ENCODE data around the gene WTAP. TPM values are rescaled to one million over a fixed set of nuclear protein-coding genes. Genes with fewer than 3 reads are reported as not detected.
A peak's percentile ranks its signal among the peaks of the same experiment; 100 is the strongest.

Gene WTAP
- total RNA-seq, 2 experiments from 2014 or later = 211 to 227 TPM

DNA sequence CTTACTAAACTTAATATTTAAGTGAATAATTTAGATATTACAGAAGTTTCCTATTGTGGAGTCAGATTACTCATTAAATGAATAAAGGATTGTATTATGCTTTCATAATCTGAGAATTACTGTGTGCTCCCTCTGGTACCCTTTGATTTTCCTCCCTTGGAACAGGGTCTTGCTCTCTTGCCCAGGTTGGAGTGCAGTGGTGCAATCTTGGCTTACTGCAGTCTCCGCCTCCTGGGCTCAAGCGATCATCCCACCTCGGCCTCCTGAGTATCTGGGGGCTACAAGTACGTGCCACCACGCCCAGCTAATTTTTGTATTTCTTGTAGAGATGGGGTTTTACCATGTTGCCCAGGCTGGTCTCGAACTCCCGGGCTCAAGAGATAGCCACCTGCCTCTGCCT is 9.6 kb downstream of the WTAP start:
- CTCF ChIA-PET = no interaction called here
- peaks cover 78% of the 10 kb centered on the region for H3K4me1 Mint-ChIP-seq (ENCODE audit: low read depth)
- Histone ChIP-seq H3K4me1 (ENCODE audit: insufficient read depth, low read length) (peaks cover 31% of the 10 kb centered on the region), H3K9me3 (ENCODE audit: control insufficient read depth in 1 of 2, insufficient read depth in 1 of 2, low read length in 2 of 2) (no peaks in the 10 kb centered on the region), H3K27me3 (ENCODE audit: control insufficient read depth in 1 of 2, insufficient read depth in 2 of 2, low read length in 2 of 2) (no peaks in the 10 kb centered on the region), H3K4me3 (ENCODE audit: low read length) (no peak overlapping the region), H3K27ac (ENCODE audit: low read depth in 1 of 2, low read length in 2 of 2) (no peak overlapping the region), H3K36me3 (ENCODE audit: insufficient read depth, low read length) (peaks cover 58% of the 10 kb centered on the region)
- POLR2A ChIA-PET = interaction anchor here (0.9 to 3.3 kb wide), 4 partner anchors 7 to 25 kb away, joined by 3 to 20 read pairs (median 4); partner anchors contain the start of genes ACAT2 and WTAP
- H3K9me3 Mint-ChIP-seq = no peaks in the 10 kb centered on the region
- no peak for TF ChIP-seq CTCF (IDR thresholded peaks at IDR 0.05)
- H3K27ac Mint-ChIP-seq = no peak overlapping the region
- peaks cover 56% of the 10 kb centered on the region for H3K36me3 Mint-ChIP-seq (ENCODE audit: low read depth)
- no peaks in the 10 kb centered on the region for H3K27me3 Mint-ChIP-seq
- DNase-seq = no peak
- intact Hi-C loops (cut with DNase I, micrococcal nuclease) = loop anchor here in 1 of 2 experiments (2.0 kb wide), 1 partner anchor 20 kb away; no protein-coding TSS in a partner anchor
- no peak for ATAC-seq (ENCODE audit: poor library complexity)
- no peak overlapping the region for H3K4me3 Mint-ChIP-seq

DNA sequence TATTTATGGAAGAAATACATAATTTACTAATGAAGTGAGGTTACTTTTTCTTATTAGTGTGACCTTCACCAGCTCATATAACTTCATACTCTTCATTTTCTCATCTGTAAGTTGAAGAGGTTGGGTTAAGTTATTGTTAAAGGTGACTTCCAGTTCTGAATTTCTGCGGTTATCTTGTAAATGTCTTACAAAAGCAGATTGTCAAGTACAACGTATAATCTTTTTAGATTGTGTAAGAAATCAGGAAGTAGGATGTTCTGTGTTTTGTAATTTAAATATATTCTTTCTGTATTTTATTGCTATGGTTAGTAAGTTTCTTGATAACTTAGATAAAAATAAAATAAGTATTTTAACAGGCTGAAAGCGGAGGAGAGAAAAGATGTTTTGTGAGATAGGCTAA is 12.0 kb downstream of the WTAP start:
- ChIA-PET POLR2A (interaction anchor here (0.7 to 3.3 kb wide), 3 partner anchors 10 to 19 kb away, joined by 3 to 20 read pairs (median 4); partner anchors contain the start of gene WTAP), CTCF (no interaction called here)
- ATAC-seq (ENCODE audit: poor library complexity) = no peak
- Mint-ChIP-seq H3K4me3 (no peak overlapping the region), H3K4me1 (ENCODE audit: low read depth) (peaks cover 64% of the 10 kb centered on the region), H3K36me3 (ENCODE audit: low read depth) (peaks cover 72% of the 10 kb centered on the region), H3K27ac (no peak overlapping the region), H3K9me3 (no peaks in the 10 kb centered on the region), H3K27me3 (no peaks in the 10 kb centered on the region)
- H3K27ac ChIP-seq (ENCODE audit: low read depth in 1 of 2, low read length in 2 of 2) = no peak overlapping the region
- TF ChIP-seq CTCF (IDR thresholded peaks at IDR 0.05) = no peak
- peaks cover 77% of the 10 kb centered on the region for H3K36me3 ChIP-seq (ENCODE audit: insufficient read depth, low read length)
- peaks cover 12% of the 10 kb centered on the region for H3K4me1 ChIP-seq (ENCODE audit: insufficient read depth, low read length)
- H3K27me3 ChIP-seq (ENCODE audit: control insufficient read depth in 1 of 2, insufficient read depth in 2 of 2, low read length in 2 of 2) = no peaks in the 10 kb centered on the region
- intact Hi-C loops (cut with DNase I, micrococcal nuclease) = no loop called here
- H3K9me3 ChIP-seq (ENCODE audit: control insufficient read depth in 1 of 2, insufficient read depth in 1 of 2, low read length in 2 of 2) = no peaks in the 10 kb centered on the region
- no peak for DNase-seq
- H3K4me3 ChIP-seq (ENCODE audit: low read length) = no peak overlapping the region

DNA sequence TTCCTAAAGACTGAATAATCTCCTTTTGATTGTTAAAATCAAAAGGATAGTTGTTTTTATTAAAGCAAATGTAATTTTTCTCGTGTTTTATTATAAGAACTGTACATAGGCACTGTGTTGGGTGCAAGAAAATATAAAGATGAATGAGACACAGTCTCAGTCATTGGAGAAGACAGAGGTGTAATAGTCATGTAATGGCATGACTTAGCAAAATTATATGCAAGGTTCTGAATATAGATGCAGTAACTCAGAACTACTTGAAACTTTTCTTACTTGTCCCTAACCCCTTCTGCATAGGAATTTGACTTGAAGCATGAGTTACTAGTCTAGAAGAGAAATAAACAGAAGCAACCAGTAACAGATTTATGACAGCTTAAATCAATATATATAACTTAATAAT is 14.9 kb downstream of the WTAP start:
- Mint-ChIP-seq H3K36me3 (ENCODE audit: low read depth) (peaks cover 91% of the 10 kb centered on the region), H3K9me3 (no peaks in the 10 kb centered on the region), H3K4me3 (no peak overlapping the region), H3K27me3 (no peaks in the 10 kb centered on the region), H3K27ac (peak overlapping the region; percentile 51), H3K4me1 (ENCODE audit: low read depth) (peaks cover 58% of the 10 kb centered on the region)
- peaks cover 97% of the 10 kb centered on the region for H3K36me3 ChIP-seq (ENCODE audit: insufficient read depth, low read length)
- H3K4me3 ChIP-seq (ENCODE audit: low read length) = no peak overlapping the region
- no peak overlapping the region for H3K27ac ChIP-seq (ENCODE audit: low read depth in 1 of 2, low read length in 2 of 2)
- no peak for DNase-seq
- no peaks in the 10 kb centered on the region for H3K4me1 ChIP-seq (ENCODE audit: insufficient read depth, low read length)
- ATAC-seq (ENCODE audit: poor library complexity) = no peak
- H3K9me3 ChIP-seq (ENCODE audit: control insufficient read depth in 1 of 2, insufficient read depth in 1 of 2, low read length in 2 of 2) = no peaks in the 10 kb centered on the region
- POLR2A ChIA-PET = interaction anchor here (1.3 kb wide), 1 partner anchor 13 kb away, joined by 3 read pairs; no protein-coding TSS in a partner anchor
- CTCF ChIA-PET = interaction anchor here (0.6 kb wide), 1 partner anchor 11 kb away, joined by 3 read pairs; no protein-coding TSS in a partner anchor
- H3K27me3 ChIP-seq (ENCODE audit: control insufficient read depth in 1 of 2, insufficient read depth in 2 of 2, low read length in 2 of 2) = no peaks in the 10 kb centered on the region
- intact Hi-C loops (cut with DNase I, micrococcal nuclease) = no loop called here
- no peak for TF ChIP-seq CTCF (IDR thresholded peaks at IDR 0.05)

Data from CD4-positive, alpha-beta T cell (primary cell).